ENCODE results near the gene SLC8A1. TPM values are rescaled to one million over a fixed set of nuclear protein-coding genes. Genes with fewer than 3 reads are reported as not detected.

Gene SLC8A1
- total RNA-seq, 1 donor, result 39.1 TPM

- TF ChIP-seq, protein P1, sequence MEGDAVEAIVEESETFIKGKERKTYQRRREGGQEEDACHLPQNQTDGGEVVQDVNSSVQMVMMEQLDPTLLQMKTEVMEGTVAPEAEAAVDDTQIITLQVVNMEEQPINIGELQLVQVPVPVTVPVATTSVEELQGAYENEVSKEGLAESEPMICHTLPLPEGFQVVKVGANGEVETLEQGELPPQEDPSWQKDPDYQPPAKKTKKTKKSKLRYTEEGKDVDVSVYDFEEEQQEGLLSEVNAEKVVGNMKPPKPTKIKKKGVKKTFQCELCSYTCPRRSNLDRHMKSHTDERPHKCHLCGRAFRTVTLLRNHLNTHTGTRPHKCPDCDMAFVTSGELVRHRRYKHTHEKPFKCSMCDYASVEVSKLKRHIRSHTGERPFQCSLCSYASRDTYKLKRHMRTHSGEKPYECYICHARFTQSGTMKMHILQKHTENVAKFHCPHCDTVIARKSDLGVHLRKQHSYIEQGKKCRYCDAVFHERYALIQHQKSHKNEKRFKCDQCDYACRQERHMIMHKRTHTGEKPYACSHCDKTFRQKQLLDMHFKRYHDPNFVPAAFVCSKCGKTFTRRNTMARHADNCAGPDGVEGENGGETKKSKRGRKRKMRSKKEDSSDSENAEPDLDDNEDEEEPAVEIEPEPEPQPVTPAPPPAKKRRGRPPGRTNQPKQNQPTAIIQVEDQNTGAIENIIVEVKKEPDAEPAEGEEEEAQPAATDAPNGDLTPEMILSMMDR (IDR thresholded peaks at IDR 0.05; ENCODE audit: insufficient read depth, low read length), result no peak
- H3K4me3 ChIP-seq (ENCODE audit: low read depth, low read length), result no peak overlapping the region
- peak; percentile 23 for DNase-seq (ENCODE audit: low read depth)
These were observed 33.1 kb downstream of the SLC8A1 start for GRCh38 chr2:40418614-40419363.

GRCh38 chr2:40416486-40416885 lies 35.4 kb downstream of the SLC8A1 start:
- TF ChIP-seq, protein P1 (IDR thresholded peaks at IDR 0.05; ENCODE audit: insufficient read depth, low read length), result no peak
- no peak overlapping the region for H3K4me3 ChIP-seq (ENCODE audit: low read depth, low read length)
- DNase-seq (ENCODE audit: low read depth), result peak; percentile 24

- no peak for DNase-seq (ENCODE audit: low read depth)
- TF ChIP-seq, protein P1 (IDR thresholded peaks at IDR 0.05; ENCODE audit: insufficient read depth, low read length), result no peak
- no peak overlapping the region for H3K4me3 ChIP-seq (ENCODE audit: low read depth, low read length)
These were observed 36.5 kb downstream of the SLC8A1 start for GRCh38 chr2:40415391-40415790.

DNA sequence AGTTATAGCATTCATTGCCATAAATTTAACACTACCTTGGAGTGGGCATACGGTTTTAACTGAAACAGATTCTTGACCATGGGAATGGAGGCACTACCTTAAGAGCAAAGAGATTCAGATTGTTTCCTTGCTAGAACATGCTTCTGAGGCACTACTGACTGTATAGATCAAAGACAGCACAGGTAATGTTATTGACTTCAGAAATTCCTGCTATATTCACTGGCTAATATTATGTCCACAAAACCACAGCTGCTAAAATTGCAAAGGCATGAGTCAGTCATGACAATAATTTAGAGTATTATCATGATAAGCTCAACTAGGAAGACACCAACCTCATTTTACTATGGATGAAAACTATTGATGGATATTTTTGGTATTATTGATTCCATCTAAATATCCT lies 39.4 kb downstream of the SLC8A1 start:
- DNase-seq (ENCODE audit: low read depth), result no peak
- TF ChIP-seq, protein P1 (IDR thresholded peaks at IDR 0.05; ENCODE audit: insufficient read depth, low read length), result no peak
- no peak overlapping the region for H3K4me3 ChIP-seq (ENCODE audit: low read depth, low read length)

GRCh38 chr2:40410695-40411094 lies 41.2 kb downstream of the SLC8A1 start:
- TF ChIP-seq, protein P1 (IDR thresholded peaks at IDR 0.05; ENCODE audit: insufficient read depth, low read length), result no peak
- DNase-seq (ENCODE audit: low read depth), result no peak
- H3K4me3 ChIP-seq (ENCODE audit: low read depth, low read length), result no peak overlapping the region

- TF ChIP-seq, protein P1 (IDR thresholded peaks at IDR 0.05; ENCODE audit: insufficient read depth, low read length), result no peak
- no peak for DNase-seq (ENCODE audit: low read depth)
- H3K4me3 ChIP-seq (ENCODE audit: low read depth, low read length), result no peak overlapping the region
These were observed 42.2 kb downstream of the SLC8A1 start for GRCh38 chr2:40409734-40410133.
